Measurements from ENCODE around the gene GIT2. TPM values are rescaled to one million over a fixed set of nuclear protein-coding genes. Genes with fewer than 3 reads are reported as not detected.
"Not testable (repeated sequence)": the region's sequence is repeated elsewhere in the genome, so short reads cannot be mapped to it uniquely, and the experiment has no call there.

The GIT2 gene
- total RNA-seq, 4 donors from 2014 or later: 28.7 to 46.5 (median 36.2) TPM

- H3K4me1 ChIP-seq: peaks cover 0 to 7% (median 3%) of the 10 kb centered on the region in 4 donors
- no peak for TF ChIP-seq POLR2A (IDR thresholded peaks at IDR 0.05; ENCODE audit: low read depth)
- TF ChIP-seq EP300 (IDR thresholded peaks at IDR 0.05): no peak
- TF ChIP-seq POLR2AphosphoS5 (IDR thresholded peaks at IDR 0.05): peak in 1 of 2 donors; percentile 47
- no peak for TF ChIP-seq CTCF (IDR thresholded peaks at IDR 0.05)
- no peak for DNase-seq (ENCODE audit: extremely low spot score)
- peaks cover 42 to 98% (median 83%) of the 10 kb centered on the region in 4 donors for H3K36me3 ChIP-seq
- 61% methylated on average over 14 of the region's 14 CpGs for WGBS
- intact Hi-C loops (cut with DNase I): no loop called here
- H3K9me3 ChIP-seq: no peaks in the 10 kb centered on the region
- peak overlapping the region in 3 of 4 donors; percentile 42 to 52 (median 49) for H3K27ac ChIP-seq (replicated peaks in 1 of 4)
- H3K27me3 ChIP-seq: no peaks in the 10 kb centered on the region
- H3K4me3 ChIP-seq: no peak overlapping the region
Measured at GRCh38 chr12:109932878-109933503, 63.2 kb downstream of the GIT2 start.

- no peaks in the 10 kb centered on the region for H3K27me3 ChIP-seq
- H3K36me3 ChIP-seq: peaks cover 28 to 95% (median 77%) of the 10 kb centered on the region in 4 donors
- intact Hi-C loops (cut with DNase I): no loop called here
- DNase-seq (ENCODE audit: extremely low spot score): no peak
- H3K9me3 ChIP-seq: no peaks in the 10 kb centered on the region
- H3K27ac ChIP-seq (replicated peaks in 1 of 4): peak overlapping the region in 1 of 4 donors; percentile 6
- H3K4me3 ChIP-seq: no peak overlapping the region
- peaks cover 0 to 7% (median 0%) of the 10 kb centered on the region in 4 donors for H3K4me1 ChIP-seq
- TF ChIP-seq EP300 (IDR thresholded peaks at IDR 0.05) (no peak), POLR2A (IDR thresholded peaks at IDR 0.05; ENCODE audit: low read depth) (no peak), CTCF (IDR thresholded peaks at IDR 0.05) (no peak), POLR2AphosphoS5 (IDR thresholded peaks at IDR 0.05) (no peak)
- WGBS: 84% methylated on average over 5 of the region's 5 CpGs
Measured at GRCh38 chr12:109931143-109931542, 65.0 kb downstream of the GIT2 start.

GRCh38 chr12:109930028-109930800, 66.0 kb downstream of the GIT2 start:
- intact Hi-C loops (cut with DNase I): no loop called here
- Histone ChIP-seq H3K27ac (replicated peaks in 1 of 4) (no peak overlapping the region), H3K27me3 (no peaks in the 10 kb centered on the region), H3K36me3 (peaks cover 24 to 90% (median 71%) of the 10 kb centered on the region in 4 donors), H3K4me1 (peaks cover 0 to 7% (median 0%) of the 10 kb centered on the region in 4 donors), H3K9me3 (no peaks in the 10 kb centered on the region), H3K4me3 (no peak overlapping the region)
- no peak for DNase-seq (ENCODE audit: extremely low spot score)
- TF ChIP-seq POLR2A (IDR thresholded peaks at IDR 0.05; ENCODE audit: low read depth) (no peak), POLR2AphosphoS5 (IDR thresholded peaks at IDR 0.05) (no peak), EP300 (IDR thresholded peaks at IDR 0.05) (no peak), CTCF (IDR thresholded peaks at IDR 0.05) (no peak)
- 83% methylated on average over 16 of the region's 16 CpGs for WGBS

GRCh38 chr12:109929326-109929725, 66.8 kb downstream of the GIT2 start:
- H3K36me3 ChIP-seq: peaks cover 24 to 82% (median 67%) of the 10 kb centered on the region in 4 donors
- H3K9me3 ChIP-seq; H3K4me3 ChIP-seq; H3K27me3 ChIP-seq; H3K27ac ChIP-seq (replicated peaks in 1 of 4); DNase-seq (ENCODE audit: extremely low spot score); H3K4me1 ChIP-seq; intact Hi-C loops (cut with DNase I): not testable (repeated sequence)
- 95% methylated on average over 14 of the region's 14 CpGs for WGBS

GRCh38 chr12:109928058-109928656, 68.0 kb downstream of the GIT2 start:
- H3K27me3 ChIP-seq: no peaks in the 10 kb centered on the region
- DNase-seq (ENCODE audit: extremely low spot score): no peak
- no peaks in the 10 kb centered on the region for H3K9me3 ChIP-seq
- 96% methylated on average over 11 of the region's 12 CpGs for WGBS
- H3K36me3 ChIP-seq: peaks cover 18 to 73% (median 57%) of the 10 kb centered on the region in 4 donors
- intact Hi-C loops (cut with DNase I): no loop called here
- no peak overlapping the region for H3K27ac ChIP-seq (replicated peaks in 1 of 4)
- TF ChIP-seq POLR2A (IDR thresholded peaks at IDR 0.05; ENCODE audit: low read depth): no peak
- TF ChIP-seq POLR2AphosphoS5 (IDR thresholded peaks at IDR 0.05): no peak
- no peak for TF ChIP-seq EP300 (IDR thresholded peaks at IDR 0.05)
- no peak for TF ChIP-seq CTCF (IDR thresholded peaks at IDR 0.05)
- no peak overlapping the region for H3K4me3 ChIP-seq
- H3K4me1 ChIP-seq: peaks cover 0 to 7% (median 0%) of the 10 kb centered on the region in 4 donors

Data from esophagus muscularis mucosa (tissue), 4 donors.